GM23248 (cell line): Measurements from ENCODE around the gene GTPBP1.

Experiments used
- EZH2 ChIP-seq: fragments of 200-600 bp; sonication (generic); IDR thresholded peaks from 2 replicates; pipeline ENCODE4 v1.6.1; 2018; ENCODE audit warnings: antibody characterized with exemption, mild to moderate bottlenecking; ENCODE audit not compliant: insufficient read depth, poor library complexity, severe bottlenecking
- EZH2phosphoT487 ChIP-seq: fragments of 200-600 bp; sonication (generic); IDR thresholded peaks from 2 replicates; pipeline ENCODE4 v1.6.1; 2018; ENCODE audit warnings: antibody characterized with exemption, moderate library complexity, mild to moderate bottlenecking, low read depth; ENCODE audit not compliant: insufficient read depth

DNA sequence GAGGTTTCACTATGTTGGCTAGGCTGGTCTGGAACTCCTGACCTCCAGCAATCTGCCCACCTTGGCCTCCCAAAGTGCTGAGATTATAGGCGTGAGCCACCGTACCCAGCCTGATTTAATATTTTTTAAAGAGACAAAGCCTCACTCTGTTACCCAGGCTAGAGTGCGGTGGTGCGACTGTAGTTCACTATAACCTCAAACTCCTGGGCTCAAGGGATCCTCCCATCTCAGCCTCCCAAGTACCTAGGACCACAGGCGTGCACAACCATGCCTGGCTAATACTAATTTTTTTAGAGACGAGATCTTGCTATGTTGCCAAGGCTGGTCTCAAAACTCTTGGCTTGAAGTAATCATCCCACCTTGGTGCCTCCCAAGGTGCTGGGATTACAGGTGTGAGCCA lies 13.5 kb downstream of the GTPBP1 start:
- TF ChIP-seq EZH2 (no peak), EZH2phosphoT487 (no peak)
